ENCODE data around the gene OTOF.

- TF ChIP-seq CTCF (conservative IDR thresholded peaks at IDR 0.05 in 1 of 2, IDR thresholded peaks at IDR 0.05 in 1 of 2; ENCODE audit: low read depth in 1 of 2, low read length in 2 of 2) (no peak), EZH2 (IDR thresholded peaks at IDR 0.05; ENCODE audit: low read length, missing control alignments) (no peak)
Observed at GRCh38 chr2:26412091-26412673, 65.7 kb downstream of the OTOF start.
